OCI-LY3 (cell line): ENCODE results near the gene RTN4RL2.
A peak's percentile ranks its signal among the peaks of the same experiment; 100 is the strongest.

Source experiments
- H2AFZ ChIP-seq: fragments of 200-600, 300-600 bp; shearing (Covaris generic); 2 replicates; pipeline ENCODE4 v1.6.0; 2014; ENCODE audit warnings: antibody characterized with exemption, low read depth, low read length
- H3K27ac ChIP-seq: fragments of 200-600, 300-600 bp; sonication (generic); 2 replicates; pipeline ENCODE4 v1.5.1; 2014; ENCODE audit warnings: mild to moderate bottlenecking, low read length, moderate library complexity, mixed read lengths
- H3K27me3 ChIP-seq: fragments of 200-600, 300-600 bp; sonication (generic); 2 replicates; pipeline ENCODE4 v1.6.1; 2014; ENCODE audit warnings: low read depth, low read length, mixed read lengths
- H3K36me3 ChIP-seq: fragments of 200-600, 300-600 bp; sonication (generic); replicated peaks from 2 replicates; pipeline ENCODE3; 2014; ENCODE audit warnings: low read depth, low read length, mixed read lengths
- H3K4me1 ChIP-seq: fragments of 300-600, 200-600 bp; sonication (generic); 2 replicates; pipeline ENCODE4 v1.6.1; 2014; ENCODE audit warnings: low read length, mixed read lengths
- H3K4me2 ChIP-seq: fragments of 200-600, 300-600 bp; sonication (generic); 2 replicates; pipeline ENCODE4 v1.6.1; 2014; ENCODE audit warnings: low read length, mixed read lengths
- H3K4me3 ChIP-seq: fragments of 300-600, 200-600 bp; sonication (generic); 2 replicates; pipeline ENCODE4 v1.5.1; 2014; ENCODE audit warnings: antibody characterized with exemption, mild to moderate bottlenecking, low read length, moderate library complexity
- H3K79me2 ChIP-seq: fragments of 300-600, 200-600 bp; shearing (Covaris generic); 2 replicates; pipeline ENCODE4 v1.6.1; 2014; ENCODE audit warnings: mild to moderate bottlenecking, low read length, mixed read lengths
- H3K9ac ChIP-seq: fragments of 300-600, 200-600 bp; shearing (Covaris generic); 2 replicates; pipeline ENCODE4 v1.6.0; 2014; ENCODE audit warnings: mild to moderate bottlenecking, low read length, moderate library complexity
- H3K9me3 ChIP-seq: fragments of 200-600, 300-600 bp; shearing (Covaris generic); 2 replicates; pipeline ENCODE4 v1.6.1; 2014; ENCODE audit warnings: low read length, mixed read lengths; ENCODE audit not compliant: insufficient read depth
- H4K20me1 ChIP-seq: fragments of 200-600, 300-600 bp; sonication (generic); 2 replicates; pipeline ENCODE4 v1.6.1; 2016; ENCODE audit warnings: low read length, mixed read lengths; ENCODE audit not compliant: insufficient read depth
- CTCF ChIP-seq: fragments of 200-600, 300-600 bp; sonication (generic); IDR thresholded peaks from 2 replicates; pipeline ENCODE4 v1.5.1; 2014; ENCODE audit warnings: antibody characterized with exemption, low read length, low read depth
- EZH2phosphoT487 ChIP-seq: fragments of 200-600 bp; shearing (Covaris generic); IDR thresholded peaks from 2 replicates; pipeline ENCODE4 v1.6.1; 2018; ENCODE audit warnings: antibody characterized with exemption, mixed run types, low read depth

The RTN4RL2 gene

DNA sequence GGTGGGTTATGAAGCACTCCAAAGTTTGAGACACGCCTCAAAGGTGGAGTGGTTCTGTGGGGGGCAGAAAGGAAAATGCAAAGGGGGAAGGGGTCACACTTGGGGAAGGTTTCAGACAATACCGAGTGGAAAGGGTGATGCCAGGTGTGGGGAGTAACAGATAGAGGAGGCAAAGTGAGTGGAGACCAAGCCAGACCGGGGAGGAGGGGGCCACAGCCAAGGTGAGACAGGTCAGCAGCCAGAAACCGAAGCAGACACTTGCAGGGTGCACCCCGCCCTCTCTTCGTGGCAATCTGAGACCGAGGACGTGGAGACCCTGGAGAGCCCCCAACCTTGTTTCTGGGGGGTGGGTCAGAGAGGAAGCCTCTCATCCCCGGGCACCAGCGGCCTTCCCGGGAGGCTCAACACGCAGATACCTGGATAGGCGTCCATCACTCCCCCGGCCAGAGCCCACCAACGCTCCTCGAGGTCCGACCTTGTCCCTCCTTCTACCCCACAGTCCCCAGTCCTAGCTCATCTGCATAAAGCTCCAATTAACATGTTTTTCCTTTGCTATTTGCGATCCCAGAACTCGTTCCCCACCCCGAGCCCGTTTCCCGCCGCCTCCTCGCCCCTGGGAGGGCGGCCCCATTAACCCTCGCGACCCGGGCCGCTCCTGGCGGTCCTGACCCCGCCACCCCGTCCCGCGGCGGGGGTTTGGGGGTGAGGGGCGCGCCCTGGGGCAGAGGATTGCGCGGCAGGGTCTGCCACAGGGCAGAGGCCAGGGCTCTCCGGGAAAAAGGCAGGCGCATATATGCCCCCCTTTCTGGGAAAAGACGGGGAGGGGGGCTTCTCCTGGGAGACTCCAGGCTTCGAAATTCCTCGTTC, 21.8 kb downstream of the RTN4RL2 start:
- no peaks in the 10 kb centered on the region for H3K27me3 ChIP-seq
- 0 out of 2 replicates have a peak overlapping the region, but pooled peaks have one; percentile 2 for H2AFZ ChIP-seq
- peak overlapping the region; percentile 79 for H3K4me3 ChIP-seq
- peak overlapping the region; percentile 68 for H3K27ac ChIP-seq
- no peaks in the 10 kb centered on the region for H3K79me2 ChIP-seq
- H3K36me3 ChIP-seq, result peaks cover 21% of the 10 kb centered on the region
- no peak for TF ChIP-seq CTCF
- TF ChIP-seq EZH2phosphoT487, result no peak
- H3K9me3 ChIP-seq, result no peaks in the 10 kb centered on the region
- peak overlapping the region; percentile 96 for H3K4me2 ChIP-seq
- peaks cover 74% of the 10 kb centered on the region for H3K4me1 ChIP-seq
- peak overlapping the region; percentile 88 for H3K9ac ChIP-seq
- no peaks in the 10 kb centered on the region for H4K20me1 ChIP-seq

- H3K9ac ChIP-seq, result peak overlapping the region; percentile 88
Measured at GRCh38 chr11:57482782-57483561, 22.6 kb downstream of the RTN4RL2 start.

GRCh38 chr11:57483562-57483918, 23.2 kb downstream of the RTN4RL2 start:
- Histone ChIP-seq H3K9me3 (no peaks in the 10 kb centered on the region), H3K4me2 (peak overlapping the region; percentile 96), H3K9ac (peak overlapping the region; percentile 51), H3K4me3 (peak overlapping the region; percentile 79), H4K20me1 (no peaks in the 10 kb centered on the region), H2AFZ (no peak overlapping the region), H3K27me3 (no peaks in the 10 kb centered on the region), H3K27ac (peak overlapping the region; percentile 72), H3K36me3 (peaks cover 32% of the 10 kb centered on the region), H3K4me1 (peaks cover 61% of the 10 kb centered on the region), H3K79me2 (no peaks in the 10 kb centered on the region)
- TF ChIP-seq CTCF, result no peak
- TF ChIP-seq EZH2phosphoT487, result no peak

More at GRCh38 chr11:57482782-57483561, 22.6 kb downstream of the RTN4RL2 start:
- peaks cover 66% of the 10 kb centered on the region for H3K4me1 ChIP-seq
- H3K79me2 ChIP-seq, result no peaks in the 10 kb centered on the region
- peak overlapping the region; percentile 96 for H3K4me2 ChIP-seq
- H3K27ac ChIP-seq, result peak overlapping the region; percentile 72
- H3K4me3 ChIP-seq, result peak overlapping the region; percentile 79
- H3K27me3 ChIP-seq, result no peaks in the 10 kb centered on the region
- peaks cover 28% of the 10 kb centered on the region for H3K36me3 ChIP-seq
- no peak overlapping the region for H2AFZ ChIP-seq
- no peaks in the 10 kb centered on the region for H3K9me3 ChIP-seq
- H4K20me1 ChIP-seq, result no peaks in the 10 kb centered on the region
- TF ChIP-seq EZH2phosphoT487 (no peak), CTCF (peak; percentile 81)

GRCh38 chr11:57484141-57484710, 23.9 kb downstream of the RTN4RL2 start:
- no peaks in the 10 kb centered on the region for H3K27me3 ChIP-seq
- no peaks in the 10 kb centered on the region for H3K9me3 ChIP-seq
- H3K79me2 ChIP-seq, result no peaks in the 10 kb centered on the region
- TF ChIP-seq EZH2phosphoT487 (no peak), CTCF (no peak)
- peaks cover 54% of the 10 kb centered on the region for H3K4me1 ChIP-seq
- no peaks in the 10 kb centered on the region for H4K20me1 ChIP-seq
- H2AFZ ChIP-seq, result no peak overlapping the region
- H3K4me2 ChIP-seq, result peak overlapping the region; percentile 96
- H3K36me3 ChIP-seq, result peaks cover 39% of the 10 kb centered on the region
- peak overlapping the region; percentile 72 for H3K27ac ChIP-seq
- H3K9ac ChIP-seq, result peak overlapping the region; percentile 52; the same call in 1 of the 2 replicates
- H3K4me3 ChIP-seq, result peak overlapping the region; percentile 50
